HT1080 (cell line): ENCODE measurements around the gene SUN3. TPM values are rescaled to one million over a fixed set of nuclear protein-coding genes. Genes with fewer than 3 reads are reported as not detected.

Experiments used
- DNase-seq: peaks from one replicate; pipeline ENCODE4 v3.0.0-alpha.2; 2015; ENCODE audit warnings: low read depth
- total RNA-seq: library from RNA; depleted of rRNA; stranded (reverse); fragments of >200 nt; shearing (Covaris generic); gene quantifications from 2 replicates; pipeline ENCODE4 v1.2.3, GENCODE V29; 2014

The SUN3 gene
- total RNA-seq, 1 experiment from 2014 or later, result not detected

DNA sequence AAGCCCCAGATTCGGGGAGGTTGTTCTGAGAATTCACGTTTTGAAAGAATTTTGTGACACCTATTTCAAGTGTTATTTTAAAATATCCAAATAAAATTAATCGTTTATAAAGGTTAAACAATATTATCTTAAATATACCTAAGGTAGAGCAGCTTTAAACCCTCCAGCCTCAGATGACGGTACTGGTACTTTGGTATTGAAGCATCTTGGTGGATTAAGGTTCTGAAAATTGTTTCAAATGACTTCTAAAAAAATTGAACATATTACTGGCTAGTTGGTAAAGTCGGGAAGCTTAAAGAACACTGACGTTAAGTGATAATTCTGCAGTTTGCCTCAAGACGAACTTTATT, 49.1 kb downstream of the SUN3 start:
- no peak for DNase-seq

DNA sequence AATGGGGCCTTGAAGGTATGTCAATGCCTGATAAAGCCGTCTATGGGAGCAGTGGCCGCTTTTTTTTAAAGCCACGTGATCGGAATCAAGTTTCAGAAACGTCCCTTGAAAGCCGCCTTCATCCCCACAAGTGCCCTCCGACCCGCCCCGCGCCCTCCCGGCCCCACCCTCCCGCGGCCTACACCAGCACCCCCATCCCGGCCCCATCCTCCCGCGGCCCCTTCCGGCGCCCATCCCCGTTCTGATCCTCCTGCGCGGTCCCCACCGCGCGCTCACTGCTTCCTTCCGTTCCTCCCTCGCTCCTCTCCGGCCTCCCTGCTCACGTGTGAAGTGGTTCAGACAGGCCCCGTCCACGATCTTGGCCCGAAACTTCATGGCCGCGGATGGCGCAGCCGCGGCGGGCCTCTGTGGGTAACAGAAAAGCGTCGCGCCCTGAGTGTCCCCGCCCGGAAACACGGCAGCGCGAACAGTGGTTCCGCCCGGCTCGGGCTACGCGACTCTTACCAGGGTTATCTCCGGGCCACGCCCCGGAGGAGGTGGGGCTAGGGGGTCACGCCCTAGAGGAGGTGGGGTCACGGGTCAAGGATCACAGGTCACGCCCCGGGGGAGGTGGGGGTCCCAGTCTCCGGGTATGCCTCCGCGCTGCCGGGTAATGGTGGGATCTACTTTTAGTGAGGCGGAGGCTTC, 49.6 kb downstream of the SUN3 start, which contains the start of gene HUS1:
Gene HUS1 (minus strand): TSS at position 471 of the 687 bp plus-strand sequence. CDS start 96 bp downstream, at position 375.
- DNase-seq, result peak; percentile 89

DNA sequence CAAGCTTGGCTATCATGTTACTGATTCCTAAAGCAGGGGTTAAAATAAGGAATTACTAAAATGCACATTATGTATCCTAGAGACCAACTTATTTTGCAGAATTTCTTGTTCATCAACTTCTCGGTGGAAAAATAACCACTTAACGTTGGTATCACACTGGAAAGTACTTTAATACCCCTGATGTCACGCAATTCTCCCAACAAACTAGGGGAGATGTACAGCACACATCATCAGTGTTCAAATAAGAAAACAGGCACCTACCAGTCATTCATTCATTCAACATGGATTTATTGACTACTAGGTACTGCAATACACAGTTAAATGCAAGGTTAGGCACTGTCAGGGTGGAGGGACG, 50.1 kb downstream of the SUN3 start:
- DNase-seq, result no peak

DNA sequence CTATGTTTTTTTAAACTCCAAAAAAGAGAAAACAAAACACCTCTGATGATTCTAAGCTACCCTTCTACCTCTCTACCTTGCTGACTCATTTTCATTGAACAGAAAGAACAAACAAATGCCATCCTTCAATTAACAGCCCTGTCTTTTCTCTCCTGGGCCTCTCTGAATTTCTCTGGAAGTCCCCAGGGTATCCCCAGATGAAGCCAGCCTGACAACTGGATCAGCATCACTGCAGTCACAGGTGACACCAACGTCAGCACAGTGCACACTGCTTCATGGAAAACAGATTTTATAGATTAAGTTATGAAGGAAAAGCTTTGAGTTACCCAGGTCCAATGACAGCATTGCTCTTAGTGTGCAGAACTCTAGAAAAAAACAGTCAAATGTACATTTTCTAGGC, 55.2 kb downstream of the SUN3 start:
- no peak for DNase-seq

DNA sequence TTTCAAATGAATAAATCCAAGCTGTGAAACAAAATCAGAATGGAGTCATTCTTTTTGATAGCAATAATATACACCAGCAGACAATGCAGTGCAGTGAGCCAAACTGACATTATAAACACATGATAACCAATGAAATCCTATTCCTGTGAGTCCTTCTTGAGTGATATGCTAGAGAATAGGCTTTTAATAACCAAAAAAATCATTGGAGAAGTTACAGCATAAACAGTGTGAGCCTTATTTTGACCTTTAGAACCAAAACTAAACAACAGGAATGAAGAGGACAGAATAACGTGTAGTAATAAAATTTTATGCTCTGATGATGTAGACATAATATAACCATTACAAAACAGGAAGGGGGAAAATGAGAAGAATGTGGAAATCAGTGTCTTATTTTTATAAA, 58.1 kb downstream of the SUN3 start:
- DNase-seq, result no peak

DNA sequence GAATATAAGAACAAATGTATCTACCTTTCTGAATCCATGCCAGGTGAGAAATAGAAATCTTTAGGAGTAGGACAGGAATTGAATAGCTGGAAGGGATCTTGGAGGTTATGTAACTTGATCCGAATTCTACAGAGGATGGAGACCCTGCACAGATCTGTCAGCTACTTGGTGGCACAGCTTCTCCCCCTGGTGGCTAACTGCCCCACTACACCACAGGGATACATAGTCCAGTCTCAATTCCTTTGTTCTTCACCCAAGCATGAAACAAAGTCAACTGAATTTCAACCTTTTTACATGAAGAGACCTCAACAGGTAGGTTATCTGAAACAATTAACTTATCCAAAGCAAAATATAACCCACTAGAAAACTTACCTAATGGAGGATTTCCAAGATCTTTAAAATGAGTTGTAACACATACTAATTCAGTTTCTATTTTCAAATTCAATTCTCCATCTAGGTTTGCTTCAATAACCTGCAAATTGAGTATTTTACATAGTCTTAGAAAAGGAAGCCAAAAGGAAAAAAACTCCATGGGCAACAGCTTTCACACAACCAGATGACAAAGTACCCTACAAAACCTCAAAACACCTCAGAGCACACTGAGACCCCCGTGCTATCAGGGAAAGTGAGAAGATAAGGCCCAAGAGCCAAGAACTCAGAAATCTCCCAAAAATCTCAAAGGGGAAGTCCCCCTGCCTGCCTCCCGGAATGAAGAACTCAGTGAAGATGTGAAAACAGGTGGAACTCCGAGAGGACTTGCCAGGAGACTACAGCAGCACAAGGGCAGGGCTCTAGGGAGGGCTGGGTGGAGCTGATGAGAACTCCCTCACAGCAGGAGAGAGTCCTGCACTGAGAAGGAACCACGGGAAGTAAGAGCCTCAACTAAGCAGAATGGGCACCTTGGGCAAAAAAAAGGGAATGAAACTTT, 59.8 kb downstream of the SUN3 start:
- peak; percentile 45 for DNase-seq

DNA sequence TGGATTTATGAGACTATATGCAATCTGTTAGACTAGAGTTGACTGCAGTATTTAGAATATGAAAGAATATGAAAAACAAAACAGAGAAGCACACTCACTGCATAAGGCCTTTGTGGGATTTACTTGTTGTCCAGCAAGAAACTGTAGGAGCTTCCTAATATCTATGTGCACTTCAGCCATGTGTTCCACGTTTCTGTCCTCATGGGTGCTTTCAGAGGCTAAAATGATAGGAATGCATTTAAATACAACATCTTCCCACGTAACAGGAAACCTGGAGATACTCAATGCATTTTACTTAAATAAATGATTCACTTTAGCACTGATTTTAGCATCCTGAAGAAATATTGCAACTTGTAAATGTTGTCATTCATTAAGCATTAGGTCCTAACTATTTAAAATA, 61.2 kb downstream of the SUN3 start:
- no peak for DNase-seq

DNA sequence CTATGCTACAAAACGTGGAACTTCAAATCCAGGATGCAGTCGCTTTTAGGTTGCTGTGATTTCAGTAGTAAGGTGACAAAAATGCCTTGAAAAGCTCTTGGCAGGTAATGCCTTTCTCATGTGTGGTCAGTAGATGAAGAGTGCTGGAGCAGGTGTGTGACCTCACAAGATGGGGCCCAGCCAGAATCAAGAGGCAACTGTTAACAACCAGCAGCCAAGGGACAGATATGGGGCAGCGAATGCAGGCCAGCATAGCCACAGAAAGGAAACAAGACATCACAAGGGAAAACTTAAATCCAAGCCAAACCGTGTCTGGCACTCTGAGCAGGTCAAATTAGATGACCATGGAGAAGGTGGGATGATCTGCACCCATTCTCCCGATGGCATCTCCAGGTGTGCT, 61.8 kb downstream of the SUN3 start:
- no peak for DNase-seq

DNA sequence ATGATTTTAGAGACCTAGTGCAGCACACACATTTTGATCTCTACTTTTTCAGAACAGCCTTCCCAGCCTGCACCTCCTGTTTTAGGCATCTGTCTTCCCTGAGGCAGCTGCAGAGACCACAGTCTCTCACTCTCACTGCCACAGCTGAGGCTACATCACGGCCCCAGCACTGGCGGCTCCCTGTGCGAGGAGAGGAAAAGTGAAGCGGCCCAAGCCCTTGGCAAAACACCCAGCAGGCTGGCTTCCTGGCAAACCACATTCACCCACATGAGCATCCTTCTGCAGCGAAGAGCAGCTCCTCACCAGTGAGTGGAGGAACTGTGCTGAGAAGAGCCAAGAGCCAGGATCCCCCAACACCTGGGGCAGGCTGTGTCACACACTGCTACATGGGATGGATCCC, 63.5 kb downstream of the SUN3 start:
- DNase-seq, result no peak

DNA sequence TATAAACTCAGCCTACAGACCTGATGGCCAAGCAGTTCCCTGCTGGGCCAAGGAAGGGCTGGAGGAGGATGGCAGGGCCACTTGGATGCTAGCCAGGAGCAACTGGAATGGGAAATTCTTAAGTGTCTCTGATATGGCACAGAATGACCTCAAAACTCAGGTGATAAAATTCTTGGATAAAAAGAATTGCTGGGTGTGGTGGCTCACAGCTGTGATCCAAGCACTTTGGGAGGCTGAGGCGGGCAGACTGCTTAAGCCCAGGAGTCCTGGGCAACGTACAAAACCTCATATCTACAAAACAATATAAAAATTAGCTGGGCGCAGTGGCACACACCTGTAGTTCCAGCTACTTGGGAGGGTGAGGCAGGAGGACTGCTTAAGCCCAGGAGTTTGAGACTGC, 66.6 kb downstream of the SUN3 start:
- DNase-seq, result no peak

DNA sequence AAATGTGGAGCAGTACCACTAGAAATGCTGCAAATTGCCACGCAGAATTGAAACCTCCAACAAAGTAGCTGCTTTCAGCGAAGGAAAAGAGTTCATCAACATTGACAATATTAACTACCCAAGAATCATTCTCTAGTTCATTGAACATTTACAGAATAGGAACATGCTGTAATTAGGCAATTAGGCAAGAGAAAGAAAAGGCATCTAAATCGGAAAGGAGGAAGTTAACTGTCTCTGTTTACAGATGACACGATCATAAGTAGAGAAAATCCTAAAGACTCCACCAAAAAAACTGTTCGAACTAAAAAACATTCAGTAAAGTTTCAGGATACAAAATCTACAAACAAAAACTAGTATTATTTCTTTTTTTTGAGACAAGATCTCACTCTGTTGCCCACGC, 71.8 kb downstream of the SUN3 start:
- no peak for DNase-seq

DNA sequence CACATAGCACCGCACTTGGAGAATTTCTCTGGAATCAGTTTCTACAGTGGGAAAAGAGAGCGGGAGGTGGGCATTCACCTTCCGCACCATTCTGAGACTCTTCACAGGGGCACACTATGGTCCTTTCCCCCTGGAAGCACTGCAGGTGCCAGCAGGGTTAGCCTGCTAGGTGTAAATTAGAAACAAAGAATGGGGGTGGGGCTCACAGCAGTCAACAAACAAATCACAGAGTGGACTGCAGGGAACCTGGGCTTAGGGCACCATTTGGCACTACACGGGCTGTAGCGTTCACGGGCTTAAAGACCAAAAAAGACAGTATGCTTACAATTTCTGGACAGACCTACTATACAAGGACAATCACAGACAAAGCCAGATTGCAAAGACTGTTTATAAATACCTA, 72.7 kb downstream of the SUN3 start:
- DNase-seq, result no peak

DNA sequence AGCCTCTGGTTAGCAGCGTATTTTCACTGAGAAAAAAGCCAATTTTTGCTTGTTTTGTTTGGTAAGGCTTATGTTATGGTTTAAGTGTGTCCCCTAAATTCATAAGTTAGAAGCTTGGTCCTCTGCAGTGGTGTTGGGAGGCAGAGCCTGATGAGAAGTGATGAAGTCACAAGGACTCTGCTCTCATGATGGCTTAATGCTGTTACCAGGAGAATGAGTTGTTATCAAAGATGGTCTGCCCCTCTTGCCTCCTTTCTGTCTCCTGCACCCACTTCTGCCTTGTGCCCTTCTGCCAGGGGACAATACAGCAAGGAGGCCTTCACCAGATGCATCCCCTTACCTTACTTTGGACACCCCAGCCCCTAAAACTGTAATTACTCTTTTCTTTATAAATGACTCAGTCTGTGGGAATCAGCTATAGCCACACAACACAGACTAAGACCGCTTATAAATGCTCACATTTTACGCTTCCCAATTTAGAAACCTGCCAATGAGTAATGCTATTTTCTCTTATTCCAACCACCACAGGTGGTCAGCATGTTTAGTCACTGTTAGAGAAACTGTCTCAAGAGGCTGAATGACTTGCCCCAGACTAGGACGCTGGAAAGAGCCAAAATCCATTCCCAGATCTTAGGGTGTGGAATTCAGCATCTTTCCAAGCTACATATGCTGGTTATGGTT, 74.5 kb downstream of the SUN3 start:
- DNase-seq, result peak; percentile 62

DNA sequence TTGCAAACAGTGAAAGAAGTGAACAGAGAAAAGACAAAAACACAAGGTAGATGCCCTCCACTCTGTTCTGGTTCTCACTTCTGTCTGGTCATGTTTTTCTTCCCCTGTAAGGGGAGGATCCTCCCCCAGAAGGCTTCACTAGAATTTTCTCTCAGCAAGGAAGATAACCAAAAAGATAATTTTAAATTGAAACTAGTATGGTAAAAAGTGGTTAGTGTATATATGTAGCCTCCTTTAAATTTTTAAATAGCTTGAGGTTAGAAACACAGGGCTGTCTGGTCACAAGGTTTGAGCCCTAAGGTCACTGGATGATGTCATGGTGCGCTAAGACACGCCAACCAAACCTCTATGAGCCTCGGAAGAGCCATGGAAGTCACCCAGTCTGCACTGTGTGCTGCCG, 75.1 kb downstream of the SUN3 start:
- DNase-seq, result no peak

DNA sequence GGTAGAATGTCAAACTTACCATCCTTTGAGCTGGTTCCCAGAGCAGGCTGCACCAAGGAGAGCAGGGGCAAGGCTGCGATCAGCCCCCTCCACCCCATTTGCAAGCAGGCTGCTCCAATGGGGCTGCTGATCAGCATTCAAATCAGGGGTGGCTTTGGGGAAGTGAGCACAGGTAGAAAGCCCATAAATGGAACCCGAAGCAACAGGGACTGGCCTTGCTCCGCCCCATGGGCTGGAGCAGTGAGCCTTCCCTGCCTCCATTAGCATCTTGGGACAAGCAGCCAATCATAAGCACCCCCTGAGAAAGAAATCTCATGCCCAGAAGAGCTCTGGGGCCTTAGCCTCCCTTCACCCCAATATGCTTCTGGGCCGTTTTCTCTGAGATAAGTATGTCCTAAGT, 76.7 kb downstream of the SUN3 start:
- no peak for DNase-seq

DNA sequence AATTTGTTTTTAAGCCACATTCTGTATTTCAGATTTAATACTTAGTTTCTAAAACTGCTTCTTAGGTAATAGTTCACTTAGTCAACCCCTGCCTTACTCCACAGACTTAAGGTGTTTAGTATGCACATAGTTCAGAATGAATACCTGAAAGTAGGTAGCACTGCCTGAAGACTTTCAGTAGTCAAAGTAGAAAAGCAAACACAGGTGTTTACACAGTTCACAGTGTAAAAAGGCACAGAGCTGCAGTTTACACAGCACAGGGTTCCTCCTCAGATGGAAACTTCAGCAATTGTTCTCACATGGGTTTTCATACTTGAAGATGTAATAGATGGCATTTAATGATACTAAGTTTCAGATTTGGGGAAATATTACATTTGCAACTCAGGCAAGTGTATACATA, 77.5 kb downstream of the SUN3 start:
- DNase-seq, result no peak

DNA sequence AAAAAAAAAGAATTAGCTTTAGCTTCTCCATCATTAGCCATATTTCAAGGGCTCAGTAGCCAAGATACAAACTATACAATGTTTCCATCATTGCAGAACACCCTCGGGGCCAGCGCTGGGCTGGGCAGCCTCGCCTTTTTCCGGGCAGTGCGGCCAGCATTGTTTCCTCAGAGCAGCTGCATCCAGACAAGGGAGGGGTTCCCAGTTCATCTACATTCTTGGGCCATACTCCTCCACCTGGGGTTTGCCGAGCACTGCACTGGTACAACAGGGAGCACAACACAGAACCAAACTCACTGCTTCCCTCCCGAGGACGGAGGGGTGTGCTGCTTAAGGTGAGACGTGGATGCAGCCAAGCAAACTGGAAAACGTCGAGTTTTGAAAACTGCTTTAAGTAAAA, 78.2 kb downstream of the SUN3 start:
- no peak for DNase-seq

DNA sequence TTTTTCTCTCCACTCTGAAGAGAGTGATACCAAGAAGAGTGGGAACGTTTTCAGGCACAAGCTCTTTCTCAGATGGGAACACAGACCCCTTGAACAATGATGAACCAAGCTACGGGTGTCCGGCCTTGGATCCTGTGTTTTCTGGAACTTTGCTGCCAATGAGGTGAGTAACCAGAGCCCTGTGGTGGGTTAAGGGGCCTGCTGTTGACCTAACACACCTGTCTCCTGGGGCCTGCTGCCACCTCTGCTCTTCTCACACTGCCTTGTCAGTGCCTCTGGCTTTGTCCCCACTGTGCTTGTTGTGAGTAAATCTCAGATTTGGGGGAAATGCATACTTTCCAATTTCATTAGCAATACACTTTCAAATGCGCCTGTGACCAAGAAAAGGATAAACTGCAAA, 79.2 kb downstream of the SUN3 start:
- DNase-seq, result no peak

DNA sequence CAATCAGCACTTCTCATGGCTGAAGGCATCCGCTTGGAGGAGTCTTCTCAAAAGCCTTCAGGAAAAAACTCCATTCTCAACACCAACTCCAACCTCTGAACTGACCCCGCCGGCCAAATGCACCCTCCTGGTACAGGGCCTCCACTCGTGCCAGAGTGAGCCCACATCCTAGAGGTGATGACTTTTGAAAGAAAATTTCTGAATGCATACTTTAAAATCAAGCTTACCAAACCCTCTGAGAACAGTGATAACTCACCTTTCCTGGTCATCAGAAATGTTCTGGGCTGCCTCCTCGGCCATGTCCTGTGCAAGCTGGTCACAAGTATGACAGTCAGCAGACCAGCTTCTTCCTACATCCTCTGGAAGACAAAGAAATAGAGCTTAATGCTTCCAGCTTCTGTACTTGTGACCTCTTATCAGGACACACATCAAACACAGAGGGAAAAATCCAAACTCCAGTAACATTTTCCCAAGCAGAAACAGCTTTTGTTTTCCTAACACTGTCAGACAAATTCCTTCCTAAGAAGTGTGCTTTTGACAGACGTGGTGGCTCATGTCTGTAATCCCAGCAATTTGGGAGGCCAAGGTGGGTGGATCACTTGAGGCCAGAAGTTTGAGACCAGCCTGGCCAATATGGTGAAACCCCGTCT, 80.6 kb downstream of the SUN3 start, which contains the start of gene PKD1L1:
Gene PKD1L1 (minus strand): TSS at position 326 of the 650 bp plus-strand sequence. CDS start 26 bp downstream, at position 300.
- no peak for DNase-seq

DNA sequence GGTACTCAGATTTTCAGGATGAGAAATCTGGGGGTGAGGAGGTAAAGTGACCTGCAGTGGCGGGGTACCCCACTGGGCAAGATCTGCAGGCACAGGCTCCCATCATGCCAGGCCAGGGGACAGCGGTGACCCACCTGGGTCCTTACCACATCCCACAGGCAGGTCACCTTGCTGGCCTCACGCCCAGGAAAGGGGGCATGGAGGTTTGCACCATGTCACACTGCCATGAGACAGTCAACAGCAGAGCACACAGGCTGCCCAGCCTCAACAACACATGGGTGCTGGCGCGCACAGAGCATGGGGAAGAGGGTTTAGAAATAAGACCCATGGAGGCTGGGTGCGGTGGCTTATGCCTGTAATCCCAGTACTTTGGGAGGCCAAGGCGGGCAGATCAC, 81.6 kb downstream of the SUN3 start:
- DNase-seq, result no peak

DNA sequence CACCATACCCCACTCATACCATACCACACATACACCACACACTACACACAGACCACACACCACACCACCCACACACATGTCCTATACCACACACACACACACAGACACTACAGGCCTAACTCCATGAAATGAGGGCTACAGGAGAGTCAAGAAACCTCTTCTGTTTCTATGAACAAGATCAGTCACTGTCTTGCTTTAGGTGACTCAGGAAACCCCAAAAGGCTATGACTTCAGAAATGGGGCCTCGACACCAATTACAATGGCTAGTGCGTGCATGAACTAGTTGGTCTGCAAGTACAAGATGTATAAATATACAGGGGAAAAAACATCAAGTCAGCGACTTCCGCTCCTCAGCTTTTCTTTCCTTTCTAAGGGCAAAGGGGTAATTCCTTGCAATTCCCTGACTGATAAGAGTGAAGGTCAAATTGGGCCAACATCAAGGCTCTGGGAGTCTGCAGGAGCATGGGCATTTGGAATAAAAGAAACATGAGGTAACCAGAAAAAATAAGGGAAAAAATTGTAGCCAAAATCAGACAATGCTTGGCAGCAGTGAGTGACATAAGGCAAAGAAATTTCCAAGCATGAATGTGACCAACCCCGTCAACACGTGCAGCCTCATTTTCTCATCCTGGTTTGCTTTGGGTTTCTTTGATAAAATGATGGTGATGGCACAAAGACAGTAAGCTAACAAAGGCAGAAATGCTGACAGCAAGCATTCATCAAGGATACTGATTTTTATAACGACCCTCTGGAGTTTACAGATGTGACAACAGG, 82.1 kb downstream of the SUN3 start:
- no peak for DNase-seq
